ENCODE results near the gene PLEKHG1.
A peak's percentile ranks its signal among the peaks of the same experiment; 100 is the strongest.

DNA sequence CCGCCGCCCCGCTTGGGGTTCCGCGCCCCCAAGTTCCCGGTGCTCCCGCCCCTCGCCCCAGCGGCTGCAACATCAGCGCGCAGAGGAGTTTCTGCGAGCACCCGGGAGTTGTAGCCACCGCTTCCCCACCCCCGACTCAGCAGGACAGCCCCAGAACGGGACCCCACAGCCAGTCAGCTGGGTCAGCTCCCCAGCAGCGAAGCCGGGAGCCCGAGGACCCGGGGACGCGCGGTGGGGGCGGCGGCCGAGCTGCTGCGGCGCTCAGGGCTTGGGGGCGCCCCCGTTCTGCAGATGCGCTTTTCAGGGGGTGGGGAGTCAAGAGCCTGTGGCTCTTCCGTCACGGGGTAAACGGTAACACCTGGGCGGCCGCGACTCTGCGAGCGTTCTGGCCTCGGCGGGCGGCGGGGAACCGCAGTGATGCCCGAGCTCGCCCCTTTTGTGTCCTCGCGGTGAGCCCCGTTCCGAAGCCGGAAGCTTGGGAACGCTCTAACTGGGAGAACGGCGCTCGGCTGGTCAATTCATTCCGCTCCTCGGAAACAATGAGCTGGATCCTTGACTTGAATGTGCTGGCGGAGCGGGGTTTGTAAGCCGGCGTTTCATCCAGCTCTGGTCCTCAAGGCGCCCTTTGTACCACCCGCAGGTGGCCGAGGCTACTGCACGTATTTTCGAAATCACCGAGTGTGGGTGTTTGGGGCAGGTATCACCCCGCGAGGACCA lies 774 bp downstream of the PLEKHG1 start:
- TF ChIP-seq, protein P1, sequence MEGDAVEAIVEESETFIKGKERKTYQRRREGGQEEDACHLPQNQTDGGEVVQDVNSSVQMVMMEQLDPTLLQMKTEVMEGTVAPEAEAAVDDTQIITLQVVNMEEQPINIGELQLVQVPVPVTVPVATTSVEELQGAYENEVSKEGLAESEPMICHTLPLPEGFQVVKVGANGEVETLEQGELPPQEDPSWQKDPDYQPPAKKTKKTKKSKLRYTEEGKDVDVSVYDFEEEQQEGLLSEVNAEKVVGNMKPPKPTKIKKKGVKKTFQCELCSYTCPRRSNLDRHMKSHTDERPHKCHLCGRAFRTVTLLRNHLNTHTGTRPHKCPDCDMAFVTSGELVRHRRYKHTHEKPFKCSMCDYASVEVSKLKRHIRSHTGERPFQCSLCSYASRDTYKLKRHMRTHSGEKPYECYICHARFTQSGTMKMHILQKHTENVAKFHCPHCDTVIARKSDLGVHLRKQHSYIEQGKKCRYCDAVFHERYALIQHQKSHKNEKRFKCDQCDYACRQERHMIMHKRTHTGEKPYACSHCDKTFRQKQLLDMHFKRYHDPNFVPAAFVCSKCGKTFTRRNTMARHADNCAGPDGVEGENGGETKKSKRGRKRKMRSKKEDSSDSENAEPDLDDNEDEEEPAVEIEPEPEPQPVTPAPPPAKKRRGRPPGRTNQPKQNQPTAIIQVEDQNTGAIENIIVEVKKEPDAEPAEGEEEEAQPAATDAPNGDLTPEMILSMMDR (IDR thresholded peaks at IDR 0.05): peak; percentile 8; the same call in 1 of the 2 replicates
- TF ChIP-seq, protein P2, sequence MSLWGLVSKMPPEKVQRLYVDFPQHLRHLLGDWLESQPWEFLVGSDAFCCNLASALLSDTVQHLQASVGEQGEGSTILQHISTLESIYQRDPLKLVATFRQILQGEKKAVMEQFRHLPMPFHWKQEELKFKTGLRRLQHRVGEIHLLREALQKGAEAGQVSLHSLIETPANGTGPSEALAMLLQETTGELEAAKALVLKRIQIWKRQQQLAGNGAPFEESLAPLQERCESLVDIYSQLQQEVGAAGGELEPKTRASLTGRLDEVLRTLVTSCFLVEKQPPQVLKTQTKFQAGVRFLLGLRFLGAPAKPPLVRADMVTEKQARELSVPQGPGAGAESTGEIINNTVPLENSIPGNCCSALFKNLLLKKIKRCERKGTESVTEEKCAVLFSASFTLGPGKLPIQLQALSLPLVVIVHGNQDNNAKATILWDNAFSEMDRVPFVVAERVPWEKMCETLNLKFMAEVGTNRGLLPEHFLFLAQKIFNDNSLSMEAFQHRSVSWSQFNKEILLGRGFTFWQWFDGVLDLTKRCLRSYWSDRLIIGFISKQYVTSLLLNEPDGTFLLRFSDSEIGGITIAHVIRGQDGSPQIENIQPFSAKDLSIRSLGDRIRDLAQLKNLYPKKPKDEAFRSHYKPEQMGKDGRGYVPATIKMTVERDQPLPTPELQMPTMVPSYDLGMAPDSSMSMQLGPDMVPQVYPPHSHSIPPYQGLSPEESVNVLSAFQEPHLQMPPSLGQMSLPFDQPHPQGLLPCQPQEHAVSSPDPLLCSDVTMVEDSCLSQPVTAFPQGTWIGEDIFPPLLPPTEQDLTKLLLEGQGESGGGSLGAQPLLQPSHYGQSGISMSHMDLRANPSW (CRISPR knock-in tag; conservative IDR thresholded peaks at IDR 0.05; ENCODE audit: low read depth): no peak
- no peak for TF ChIP-seq ETV6 (CRISPR knock-in tag; IDR thresholded peaks at IDR 0.05)
- no peak for TF ChIP-seq SMAD4 (CRISPR knock-in tag; IDR thresholded peaks at IDR 0.05)
- TF ChIP-seq CBFB (CRISPR knock-in tag; IDR thresholded peaks at IDR 0.05; ENCODE audit: low read depth): no peak
- no peak for TF ChIP-seq NFE2L1 (CRISPR knock-in tag; IDR thresholded peaks at IDR 0.05)
- TF ChIP-seq, protein P3, sequence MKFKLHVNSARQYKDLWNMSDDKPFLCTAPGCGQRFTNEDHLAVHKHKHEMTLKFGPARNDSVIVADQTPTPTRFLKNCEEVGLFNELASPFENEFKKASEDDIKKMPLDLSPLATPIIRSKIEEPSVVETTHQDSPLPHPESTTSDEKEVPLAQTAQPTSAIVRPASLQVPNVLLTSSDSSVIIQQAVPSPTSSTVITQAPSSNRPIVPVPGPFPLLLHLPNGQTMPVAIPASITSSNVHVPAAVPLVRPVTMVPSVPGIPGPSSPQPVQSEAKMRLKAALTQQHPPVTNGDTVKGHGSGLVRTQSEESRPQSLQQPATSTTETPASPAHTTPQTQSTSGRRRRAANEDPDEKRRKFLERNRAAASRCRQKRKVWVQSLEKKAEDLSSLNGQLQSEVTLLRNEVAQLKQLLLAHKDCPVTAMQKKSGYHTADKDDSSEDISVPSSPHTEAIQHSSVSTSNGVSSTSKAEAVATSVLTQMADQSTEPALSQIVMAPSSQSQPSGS (CRISPR knock-in tag; IDR thresholded peaks at IDR 0.05; ENCODE audit: borderline replicate concordance, low read depth): no peak
- TF ChIP-seq, protein P4, sequence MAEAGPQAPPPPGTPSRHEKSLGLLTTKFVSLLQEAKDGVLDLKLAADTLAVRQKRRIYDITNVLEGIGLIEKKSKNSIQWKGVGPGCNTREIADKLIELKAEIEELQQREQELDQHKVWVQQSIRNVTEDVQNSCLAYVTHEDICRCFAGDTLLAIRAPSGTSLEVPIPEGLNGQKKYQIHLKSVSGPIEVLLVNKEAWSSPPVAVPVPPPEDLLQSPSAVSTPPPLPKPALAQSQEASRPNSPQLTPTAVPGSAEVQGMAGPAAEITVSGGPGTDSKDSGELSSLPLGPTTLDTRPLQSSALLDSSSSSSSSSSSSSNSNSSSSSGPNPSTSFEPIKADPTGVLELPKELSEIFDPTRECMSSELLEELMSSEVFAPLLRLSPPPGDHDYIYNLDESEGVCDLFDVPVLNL (CRISPR knock-in tag; IDR thresholded peaks at IDR 0.05; ENCODE audit: borderline replicate concordance, low read depth): no peak
- no peak for TF ChIP-seq SOX15 (CRISPR knock-in tag; IDR thresholded peaks at IDR 0.05)
- TF ChIP-seq, protein P5, sequence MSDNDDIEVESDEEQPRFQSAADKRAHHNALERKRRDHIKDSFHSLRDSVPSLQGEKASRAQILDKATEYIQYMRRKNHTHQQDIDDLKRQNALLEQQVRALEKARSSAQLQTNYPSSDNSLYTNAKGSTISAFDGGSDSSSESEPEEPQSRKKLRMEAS (CRISPR knock-in tag; IDR thresholded peaks at IDR 0.05): no peak
- peak; percentile 51; the same call in 1 of the 2 replicates for TF ChIP-seq SMAD3 (CRISPR knock-in tag; IDR thresholded peaks at IDR 0.05; ENCODE audit: borderline replicate concordance)

All from WTC11 (cell line).